Panc1 (cell line): ENCODE data around the gene FBXL17.

Experiments
- CTCF ChIP-seq: fragments of 450-650 bp; IDR thresholded peaks from 2 replicates; pipeline ENCODE4 v1.5.1; 2017; ENCODE audit warnings: mild to moderate bottlenecking
- POLR2AphosphoS5 ChIP-seq: IDR thresholded peaks from 2 replicates; pipeline ENCODE4 v1.6.1; 2012; ENCODE audit warnings: mild to moderate bottlenecking, low read depth, low read length, moderate library complexity
- REST ChIP-seq, 2 experiments: IDR thresholded peaks; 2 replicates each; pipeline ENCODE4 v1.6.1; 2011 to 2012; ENCODE audit warnings: low read depth in 2 of 2, control low read depth in 1 of 2, low read length in 1 of 2, mild to moderate bottlenecking in 1 of 2, moderate library complexity in 1 of 2; ENCODE audit not compliant: insufficient read depth in 1 of 2
- SIN3A ChIP-seq: IDR thresholded peaks from 2 replicates; pipeline ENCODE4 v1.6.1; 2012; ENCODE audit warnings: low read depth, mild to moderate bottlenecking, low read length, moderate library complexity, borderline replicate concordance; ENCODE audit not compliant: insufficient read depth

GRCh38 chr5:107863125-107863524 is 518.8 kb downstream of the FBXL17 start:
- TF ChIP-seq CTCF: no peak
- no peak for TF ChIP-seq SIN3A
- TF ChIP-seq POLR2AphosphoS5: no peak
- TF ChIP-seq REST (IDR thresholded peaks at IDR 0.05; ENCODE audit: insufficient read depth in 1 of 2, low read depth in 2 of 2, low read length in 1 of 2): no peak
